COLO829 (cell line): Measurements from ENCODE around the gene ELOVL5.

ENCODE experiments used
- DNase-seq: peaks from one replicate; pipeline ENCODE4 v3.0.0; 2012; ENCODE audit warnings: low spot score

Gene ELOVL5

DNA sequence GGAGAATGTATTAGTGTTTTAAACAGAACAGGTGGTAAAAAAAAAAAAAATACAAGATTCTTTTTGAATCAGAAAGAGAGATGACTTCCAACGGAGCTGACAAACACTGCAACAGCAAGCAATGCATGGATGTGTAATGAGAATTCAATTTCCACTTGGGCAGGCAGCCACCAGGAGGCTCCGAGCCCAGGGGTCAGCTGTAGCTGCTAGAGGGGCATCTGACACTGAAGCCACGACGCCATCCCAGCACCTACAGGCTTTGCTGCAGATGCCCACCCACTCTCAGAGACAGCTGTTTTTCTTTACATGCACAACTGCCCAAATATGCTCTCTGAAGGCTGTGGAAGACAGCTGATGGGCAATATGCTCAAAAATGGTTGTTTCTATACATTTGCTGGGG lies 75.4 kb downstream of the ELOVL5 start:
- no peak for DNase-seq

GRCh38 chr6:53269827-53270226 lies 78.9 kb downstream of the ELOVL5 start:
- no peak for DNase-seq

GRCh38 chr6:53268858-53269608 lies 79.7 kb downstream of the ELOVL5 start:
- DNase-seq: no peak

- DNase-seq: no peak
These were observed 82.1 kb downstream of the ELOVL5 start for GRCh38 chr6:53266553-53267090.

- no peak for DNase-seq
These were observed 83.7 kb downstream of the ELOVL5 start for GRCh38 chr6:53264915-53265607.

GRCh38 chr6:53264337-53264736 lies 84.4 kb downstream of the ELOVL5 start:
- no peak for DNase-seq

DNA sequence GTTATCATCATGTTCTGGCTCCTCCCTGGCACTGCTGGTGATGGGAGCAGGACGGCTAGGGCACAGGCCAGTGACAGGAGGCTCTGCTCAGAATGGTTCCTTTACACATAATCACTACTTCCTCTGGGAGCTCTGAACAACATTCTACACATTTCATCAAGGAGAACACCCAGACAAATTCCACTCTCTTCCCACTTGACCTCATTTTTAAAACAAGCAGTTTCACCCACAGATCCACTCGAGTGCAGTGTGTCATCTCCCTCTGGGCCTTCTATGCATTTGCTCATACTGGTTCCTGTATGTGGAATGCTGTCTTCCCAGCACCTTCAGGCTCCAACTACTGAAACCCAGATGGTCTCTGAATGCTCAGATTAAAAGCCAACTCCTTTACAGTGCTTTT lies 84.8 kb downstream of the ELOVL5 start:
- no peak for DNase-seq

GRCh38 chr6:53259860-53260580 lies 88.7 kb downstream of the ELOVL5 start:
- no peak for DNase-seq

DNA sequence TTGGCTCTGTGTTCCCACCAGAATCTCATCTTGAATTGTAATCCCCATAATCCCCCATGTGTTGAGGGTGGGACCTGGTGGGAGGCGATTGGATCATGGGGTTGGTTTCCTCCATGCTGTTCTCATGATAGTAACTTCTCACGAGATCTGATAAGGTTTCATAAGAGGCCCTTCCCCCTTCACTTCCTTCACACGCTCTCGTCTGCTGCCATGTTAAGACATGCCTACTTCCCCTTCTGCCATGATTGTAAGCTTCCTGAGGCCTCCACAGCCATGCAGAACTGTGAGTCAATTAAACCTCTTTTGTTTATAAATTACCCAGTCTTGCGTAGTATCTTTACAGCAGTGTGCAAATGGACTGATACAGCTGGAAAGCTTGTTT lies 90.0 kb downstream of the ELOVL5 start:
- no peak for DNase-seq

- no peak for DNase-seq
These were observed 90.5 kb downstream of the ELOVL5 start for GRCh38 chr6:53258076-53258773.

- DNase-seq: no peak
These were observed 91.2 kb downstream of the ELOVL5 start for GRCh38 chr6:53257533-53257932.

GRCh38 chr6:53257001-53257400 lies 91.7 kb downstream of the ELOVL5 start:
- no peak for DNase-seq

GRCh38 chr6:53252177-53252692 lies 96.5 kb downstream of the ELOVL5 start:
- DNase-seq: no peak

DNA sequence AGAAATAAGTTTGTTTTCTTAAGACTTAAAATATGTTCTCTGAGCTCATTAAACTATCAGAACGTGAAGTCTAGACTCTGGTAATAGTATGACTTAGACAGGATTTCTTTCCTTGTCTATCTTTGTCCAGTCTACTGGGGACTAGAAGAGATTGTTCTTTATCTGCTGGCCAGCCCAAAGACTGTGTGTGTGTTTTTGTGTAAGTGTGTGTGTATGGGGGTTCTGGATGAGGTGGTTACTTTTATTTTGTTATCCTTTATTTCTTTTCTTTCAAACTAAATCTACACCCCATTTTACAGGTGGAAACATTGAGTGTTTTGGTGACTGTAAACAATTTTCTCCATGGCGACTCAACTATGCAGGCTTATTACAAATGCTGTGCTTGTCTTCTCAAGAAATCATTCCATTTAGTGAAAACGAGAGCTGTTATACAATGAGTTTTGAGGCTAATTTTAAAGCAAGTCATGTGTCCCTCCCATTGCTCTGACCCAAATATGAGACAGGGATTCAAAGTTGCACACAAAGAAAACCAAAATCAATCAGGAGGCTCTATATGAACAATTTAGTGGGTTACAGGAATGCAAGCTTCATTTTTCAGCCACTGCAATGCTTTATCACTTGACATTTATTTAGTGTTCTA lies 97.6 kb downstream of the ELOVL5 start:
- DNase-seq: no peak

DNA sequence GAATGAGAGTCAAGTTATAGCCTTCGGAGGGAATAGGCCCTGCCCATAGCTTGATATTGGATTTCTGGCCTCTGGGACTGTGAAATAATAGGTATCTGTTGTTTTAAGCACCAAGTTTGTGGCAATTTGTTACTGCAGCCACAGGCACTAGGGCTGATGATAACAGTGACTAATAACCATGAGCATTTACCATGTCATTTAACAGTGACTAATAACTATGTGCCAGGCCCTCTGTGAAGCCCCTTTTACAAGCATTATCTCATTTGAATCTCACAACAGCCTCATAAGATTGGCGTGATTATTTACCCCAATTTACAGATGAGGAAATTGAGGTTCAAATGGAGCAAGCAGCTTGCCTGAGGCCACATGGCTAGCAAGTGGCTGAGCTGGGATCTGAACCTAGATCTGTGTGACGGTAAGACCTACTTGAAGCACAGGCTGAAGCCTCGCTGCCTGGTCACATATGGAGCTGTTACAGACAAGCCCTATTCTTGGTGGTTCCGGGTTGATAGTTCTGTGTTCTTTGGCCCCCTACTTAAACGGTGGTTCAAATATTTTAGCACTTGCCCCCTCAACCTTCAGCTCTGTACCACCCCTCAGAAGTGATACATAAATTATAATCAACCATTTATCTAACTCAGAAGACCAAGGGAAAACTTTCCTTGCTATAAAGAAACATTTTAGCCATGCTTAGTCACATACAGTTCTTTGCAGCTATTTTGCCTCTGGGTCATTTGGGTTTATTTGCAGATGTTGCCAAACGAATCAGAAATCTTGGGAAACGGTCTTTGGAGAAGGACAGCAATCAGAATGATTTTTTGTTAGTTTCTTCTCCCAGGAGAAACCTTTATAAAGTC lies 98.3 kb downstream of the ELOVL5 start:
- peak; percentile 59 for DNase-seq

- no peak for DNase-seq
These were observed 101.8 kb downstream of the ELOVL5 start for GRCh38 chr6:53246924-53247323.

DNA sequence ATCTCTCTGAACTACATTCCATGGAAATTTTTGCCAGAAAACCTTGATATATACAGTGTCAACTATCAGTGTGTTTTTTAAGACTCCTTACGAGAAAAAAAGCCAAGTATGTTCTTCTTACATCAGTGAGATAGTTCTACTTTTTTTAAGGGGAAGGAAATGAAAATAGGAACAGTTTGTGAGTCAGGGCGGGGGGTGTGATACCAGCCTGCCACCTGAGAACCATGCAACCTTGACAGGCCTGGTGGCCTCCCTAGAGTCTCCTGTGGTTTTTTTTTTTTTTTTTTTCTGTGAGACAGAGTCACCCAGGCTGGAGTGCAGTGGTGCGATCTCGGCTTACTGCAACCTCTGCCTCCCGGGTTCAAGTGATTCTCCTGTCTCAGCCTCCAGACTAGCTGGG lies 103.8 kb downstream of the ELOVL5 start:
- no peak for DNase-seq

DNA sequence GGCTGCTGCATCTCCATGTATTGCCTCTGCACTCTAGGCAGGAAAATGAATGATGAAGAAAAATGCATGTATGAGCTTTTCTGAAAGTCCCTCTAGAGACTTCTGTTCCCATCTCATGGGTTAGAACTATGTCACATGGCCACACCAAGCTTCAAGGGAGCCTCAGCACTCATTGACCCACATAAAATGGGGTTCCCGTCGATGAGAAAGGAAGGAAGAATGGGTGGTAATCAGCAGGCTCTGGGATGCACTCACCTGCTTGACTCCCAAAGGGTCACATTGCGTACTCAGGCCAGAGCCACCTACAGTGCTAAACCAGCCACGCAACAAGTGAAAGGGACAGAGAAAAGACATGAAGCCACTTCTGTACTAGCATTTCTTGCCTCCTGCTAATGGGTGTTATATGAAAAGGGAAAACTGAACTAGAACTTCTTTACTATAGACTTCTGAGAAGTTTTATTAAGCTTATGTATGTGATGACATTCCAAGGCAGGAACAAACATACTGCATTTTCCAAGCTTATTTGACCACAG lies 104.3 kb downstream of the ELOVL5 start:
- DNase-seq: no peak

DNA sequence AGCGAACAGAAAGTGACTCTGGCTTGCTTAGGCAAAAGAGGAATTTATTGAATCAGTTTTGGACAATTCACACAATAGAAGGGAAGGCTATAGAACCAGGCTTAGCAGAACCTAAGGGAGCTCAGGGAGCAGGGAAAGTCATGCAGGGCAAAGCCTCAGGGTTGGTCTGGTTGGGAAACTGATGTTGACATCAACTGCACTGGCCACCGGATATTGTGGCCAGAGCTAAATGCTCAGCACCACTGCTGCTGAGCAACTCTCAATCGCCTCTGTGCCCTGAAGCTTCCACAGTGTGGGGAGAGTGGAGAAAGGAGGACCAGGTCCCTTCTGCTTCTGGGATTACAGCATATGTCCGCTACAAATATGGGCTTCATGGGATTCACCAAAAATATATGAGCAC lies 106.8 kb downstream of the ELOVL5 start:
- DNase-seq: no peak

GRCh38 chr6:53240761-53241160 lies 108.0 kb downstream of the ELOVL5 start:
- no peak for DNase-seq
